ENCODE results near the gene STXBP5.

GRCh38 chr6:147176795-147177194 lies 27.4 kb upstream of the STXBP5 start:
- TF ChIP-seq, protein P1, sequence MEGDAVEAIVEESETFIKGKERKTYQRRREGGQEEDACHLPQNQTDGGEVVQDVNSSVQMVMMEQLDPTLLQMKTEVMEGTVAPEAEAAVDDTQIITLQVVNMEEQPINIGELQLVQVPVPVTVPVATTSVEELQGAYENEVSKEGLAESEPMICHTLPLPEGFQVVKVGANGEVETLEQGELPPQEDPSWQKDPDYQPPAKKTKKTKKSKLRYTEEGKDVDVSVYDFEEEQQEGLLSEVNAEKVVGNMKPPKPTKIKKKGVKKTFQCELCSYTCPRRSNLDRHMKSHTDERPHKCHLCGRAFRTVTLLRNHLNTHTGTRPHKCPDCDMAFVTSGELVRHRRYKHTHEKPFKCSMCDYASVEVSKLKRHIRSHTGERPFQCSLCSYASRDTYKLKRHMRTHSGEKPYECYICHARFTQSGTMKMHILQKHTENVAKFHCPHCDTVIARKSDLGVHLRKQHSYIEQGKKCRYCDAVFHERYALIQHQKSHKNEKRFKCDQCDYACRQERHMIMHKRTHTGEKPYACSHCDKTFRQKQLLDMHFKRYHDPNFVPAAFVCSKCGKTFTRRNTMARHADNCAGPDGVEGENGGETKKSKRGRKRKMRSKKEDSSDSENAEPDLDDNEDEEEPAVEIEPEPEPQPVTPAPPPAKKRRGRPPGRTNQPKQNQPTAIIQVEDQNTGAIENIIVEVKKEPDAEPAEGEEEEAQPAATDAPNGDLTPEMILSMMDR (IDR thresholded peaks at IDR 0.05) = no peak
- no peak for TF ChIP-seq POLR2A (IDR thresholded peaks at IDR 0.05)

All from thyroid gland (tissue), 4 donors.